CD4-positive, alpha-beta memory T cell (primary cell): Measurements from ENCODE around the gene PTGFRN. TPM values are rescaled to one million over a fixed set of nuclear protein-coding genes. Genes with fewer than 3 reads are reported as not detected.

Source experiments
- CTCF ChIA-PET: fragments of 350-600 bp; sonication (Branson Sonifier 250); formaldehyde crosslinking; loops from one replicate; lab custom pipeline; 2021; ENCODE audit warnings: inconsistent platforms; ENCODE audit not compliant: partially characterized antibody; lab: Charles Lee
- POLR2A ChIA-PET: fragments of 350-600 bp; sonication (Branson Sonifier 250); formaldehyde crosslinking; loops from one replicate; lab custom pipeline; 2021; ENCODE audit not compliant: partially characterized antibody; lab: Charles Lee
- DNase-seq, 5 donors: peaks; one replicate each; pipeline versions ENCODE4 v3.0.0 to v3.0.0-alpha.2; 2020 to 2022; ENCODE audit warnings: mixed read lengths in 1 of 5
- H3K27ac ChIP-seq: one replicate; pipeline ENCODE4 v1.7.0; 2013; ENCODE audit warnings: low read depth, low read length
- H3K27me3 ChIP-seq: 2 replicates; pipeline ENCODE4 v1.7.0; 2013; ENCODE audit warnings: mild to moderate bottlenecking, low read length, moderate library complexity; ENCODE audit not compliant: insufficient read depth
- H3K36me3 ChIP-seq: 2 replicates; pipeline ENCODE4 v1.7.0; 2013; ENCODE audit warnings: mild to moderate bottlenecking, low read length, moderate library complexity; ENCODE audit not compliant: insufficient read depth
- H3K4me1 ChIP-seq: 2 replicates; pipeline ENCODE4 v1.7.0; 2013; ENCODE audit warnings: mild to moderate bottlenecking, low read length, moderate library complexity; ENCODE audit not compliant: insufficient read depth
- H3K4me3 ChIP-seq, 2 donors: one replicate each; pipeline ENCODE4 v1.7.0; 2013; ENCODE audit warnings: low read length in 2 of 2, mild to moderate bottlenecking in 1 of 2
- H3K9me3 ChIP-seq, 2 donors: one replicate each; pipeline ENCODE4 v1.7.0; 2013; ENCODE audit warnings: low read length in 2 of 2, control low read depth in 1 of 2; ENCODE audit not compliant: control insufficient read depth in 1 of 2
- H3K27ac Mint-ChIP-seq, 7 donors: one replicate each; pipeline ENCODE4 v1.8.0; 2020 to 2021; ENCODE audit warnings: mixed read lengths in 7 of 7, mild to moderate bottlenecking in 6 of 7, inconsistent platforms in 3 of 7, moderate library complexity in 3 of 7
- H3K27me3 Mint-ChIP-seq, 2 donors: one replicate each; pipeline ENCODE4 v1.8.0; 2020 to 2021; ENCODE audit warnings: mixed read lengths in 2 of 2
- H3K36me3 Mint-ChIP-seq, 2 donors: one replicate each; pipeline ENCODE4 v1.8.0; 2020 to 2021; ENCODE audit warnings: mixed read lengths in 2 of 2, inconsistent platforms in 1 of 2, mild to moderate bottlenecking in 1 of 2
- H3K4me1 Mint-ChIP-seq, 4 donors: one replicate each; pipeline ENCODE4 v1.8.0; 2020 to 2021; ENCODE audit warnings: mixed read lengths in 4 of 4, mild to moderate bottlenecking in 1 of 4
- H3K4me3 Mint-ChIP-seq, 8 donors: one replicate each; pipeline ENCODE4 v1.8.0; 2020 to 2021; ENCODE audit warnings: mixed read lengths in 8 of 8, mild to moderate bottlenecking in 7 of 8, moderate library complexity in 6 of 8, inconsistent platforms in 3 of 8
- H3K9me3 Mint-ChIP-seq, 8 donors: one replicate each; pipeline ENCODE4 v1.8.0; 2020 to 2021; ENCODE audit warnings: mixed read lengths in 8 of 8, mild to moderate bottlenecking in 5 of 8, inconsistent platforms in 3 of 8, moderate library complexity in 1 of 8
- intact Hi-C: fragments of 100-400 bp; cut with micrococcal nuclease; formaldehyde crosslinking; loops from one replicate; pipeline ENCODE4 v1.15.1; 2023
- polyA plus RNA-seq, 2 donors: library from polyadenylated mRNA; unstranded; fragments of 300-500 nt; fragmentation: Illumina TruSeq; gene quantifications; one replicate each; pipeline ENCODE4 v1.2.3, GENCODE V29; 2021
- total RNA-seq, 2 experiments: library from RNA; stranded (reverse); gene quantifications; one replicate each; pipeline ENCODE4 v1.2.3, GENCODE V29; 2021

The PTGFRN gene
- total and polyA plus RNA-seq, 4 experiments from 2014 or later: 0.39 to 0.55 (median 0.44) TPM; not detected in 1

- CTCF ChIA-PET: interaction anchor here (1.2 to 2.1 kb wide), 4 partner anchors 10 to 61 kb away, joined by 3 to 6 read pairs (median 4); no protein-coding TSS in a partner anchor
- intact Hi-C loops: loop anchor here (10.0 kb wide), 1 partner anchor 90 kb away; the partner anchor contains the start of gene CD101
- H3K4me3 Mint-ChIP-seq: peak overlapping the region in 3 of 8 donors; percentile 36 to 59 (median 38)
These were observed 5.0 kb downstream of the PTGFRN start for GRCh38 chr1:116914667-116915066.

GRCh38 chr1:116915086-116915661, 5.5 kb downstream of the PTGFRN start:
- H3K4me1 Mint-ChIP-seq: peaks cover 5 to 12% (median 10%) of the 10 kb centered on the region in 4 donors
- no peaks in the 10 kb centered on the region for H3K36me3 Mint-ChIP-seq
- peak overlapping the region in 6 of 8 donors; percentile 13 to 59 (median 37) for H3K4me3 Mint-ChIP-seq
- no peaks in the 10 kb centered on the region for H3K9me3 Mint-ChIP-seq
- Histone ChIP-seq H3K4me1 (peaks cover 19% of the 10 kb centered on the region), H3K9me3 (no peaks in the 10 kb centered on the region), H3K4me3 (no peak overlapping the region), H3K27ac (no peak overlapping the region), H3K27me3 (no peaks in the 10 kb centered on the region), H3K36me3 (no peaks in the 10 kb centered on the region)
- no peaks in the 10 kb centered on the region for H3K27me3 Mint-ChIP-seq
- H3K27ac Mint-ChIP-seq: peak overlapping the region in 1 of 7 donors; percentile 14
- intact Hi-C loops: loop anchor here (10.0 kb wide), 1 partner anchor 90 kb away; the partner anchor contains the start of gene CD101
- no peak for DNase-seq
- CTCF ChIA-PET: interaction anchor here (1.2 to 2.1 kb wide), 4 partner anchors 9 to 61 kb away, joined by 3 to 6 read pairs (median 4); no protein-coding TSS in a partner anchor
- POLR2A ChIA-PET: interaction anchor here (2.2 kb wide), 1 partner anchor 38 kb away, joined by 8 read pairs; no protein-coding TSS in a partner anchor

More at GRCh38 chr1:116914667-116915066, 5.0 kb downstream of the PTGFRN start:
- peak overlapping the region in 1 of 7 donors; percentile 14 for H3K27ac Mint-ChIP-seq
- Histone ChIP-seq H3K27me3 (no peaks in the 10 kb centered on the region), H3K4me1 (peaks cover 19% of the 10 kb centered on the region), H3K27ac (no peak overlapping the region), H3K9me3 (no peaks in the 10 kb centered on the region), H3K4me3 (no peak overlapping the region), H3K36me3 (no peaks in the 10 kb centered on the region)
- H3K4me1 Mint-ChIP-seq: peaks cover 5 to 12% (median 10%) of the 10 kb centered on the region in 4 donors
- DNase-seq: no peak
- H3K9me3 Mint-ChIP-seq: no peaks in the 10 kb centered on the region
- POLR2A ChIA-PET: interaction anchor here (2.2 kb wide), 1 partner anchor 37 kb away, joined by 8 read pairs; no protein-coding TSS in a partner anchor
- no peaks in the 10 kb centered on the region for H3K36me3 Mint-ChIP-seq
- no peaks in the 10 kb centered on the region for H3K27me3 Mint-ChIP-seq

GRCh38 chr1:116916002-116916401, 6.3 kb downstream of the PTGFRN start:
- H3K27ac ChIP-seq: no peak overlapping the region
- H3K36me3 ChIP-seq: no peaks in the 10 kb centered on the region
- intact Hi-C loops: loop anchor here (10.0 kb wide), 1 partner anchor 89 kb away; the partner anchor contains the start of gene CD101
- Mint-ChIP-seq H3K9me3 (peaks cover 0 to under 1% (median 0%) of the 10 kb centered on the region in 8 donors), H3K4me3 (no peak overlapping the region), H3K36me3 (no peaks in the 10 kb centered on the region), H3K4me1 (peaks cover 5 to 12% (median 10%) of the 10 kb centered on the region in 4 donors), H3K27me3 (no peaks in the 10 kb centered on the region), H3K27ac (peak overlapping the region in 1 of 7 donors; percentile 49)
- CTCF ChIA-PET: interaction anchor here (1.3 kb wide), 1 partner anchor 98 kb away, joined by 3 read pairs; no protein-coding TSS in a partner anchor
- no peak for DNase-seq
- peaks cover 15% of the 10 kb centered on the region for H3K4me1 ChIP-seq
- H3K4me3 ChIP-seq: no peak overlapping the region
- no peaks in the 10 kb centered on the region for H3K27me3 ChIP-seq
- no peaks in the 10 kb centered on the region for H3K9me3 ChIP-seq
- POLR2A ChIA-PET: interaction anchor here (2.2 kb wide), 1 partner anchor 39 kb away, joined by 8 read pairs; no protein-coding TSS in a partner anchor

- POLR2A ChIA-PET: interaction anchor here (2.2 kb wide), 1 partner anchor 39 kb away, joined by 8 read pairs; no protein-coding TSS in a partner anchor
- H3K4me1 Mint-ChIP-seq: peaks cover 5 to 12% (median 10%) of the 10 kb centered on the region in 4 donors
- intact Hi-C loops: loop anchor here (10.0 kb wide), 1 partner anchor 88 kb away; the partner anchor contains the start of gene CD101
- no peaks in the 10 kb centered on the region for H3K36me3 ChIP-seq
- no peak overlapping the region for H3K4me3 Mint-ChIP-seq
- H3K27ac ChIP-seq: no peak overlapping the region
- H3K4me3 ChIP-seq: no peak overlapping the region
- no peaks in the 10 kb centered on the region for H3K36me3 Mint-ChIP-seq
- CTCF ChIA-PET: interaction anchor here (1.3 kb wide), 1 partner anchor 98 kb away, joined by 3 read pairs; no protein-coding TSS in a partner anchor
- peaks cover 0 to 2% of the 10 kb centered on the region in 2 donors for H3K27me3 Mint-ChIP-seq
- H3K27ac Mint-ChIP-seq: no peak overlapping the region
- no peak for DNase-seq
- H3K27me3 ChIP-seq: no peaks in the 10 kb centered on the region
- H3K4me1 ChIP-seq: peaks cover 8% of the 10 kb centered on the region
- peaks cover 0 to 2% (median 0%) of the 10 kb centered on the region in 8 donors for H3K9me3 Mint-ChIP-seq
- no peaks in the 10 kb centered on the region for H3K9me3 ChIP-seq
These were observed 7.1 kb downstream of the PTGFRN start for GRCh38 chr1:116916533-116917445.

- Mint-ChIP-seq H3K9me3 (peaks cover 0 to 2% (median 0%) of the 10 kb centered on the region in 8 donors), H3K27ac (no peak overlapping the region), H3K4me1 (peaks cover 5 to 12% (median 10%) of the 10 kb centered on the region in 4 donors), H3K4me3 (no peak overlapping the region), H3K36me3 (no peaks in the 10 kb centered on the region), H3K27me3 (peaks cover 0 to 3% of the 10 kb centered on the region in 2 donors)
- Histone ChIP-seq H3K9me3 (no peaks in the 10 kb centered on the region), H3K27ac (no peak overlapping the region), H3K4me3 (no peak overlapping the region), H3K36me3 (no peaks in the 10 kb centered on the region), H3K4me1 (peaks cover 8% of the 10 kb centered on the region), H3K27me3 (no peaks in the 10 kb centered on the region)
- intact Hi-C loops: loop anchor here (10.0 kb wide), 1 partner anchor 86 kb away; the partner anchor contains the start of gene CD101
- CTCF ChIA-PET: no interaction called here
- no peak for DNase-seq
- POLR2A ChIA-PET: no interaction called here
These were observed 9.1 kb downstream of the PTGFRN start for GRCh38 chr1:116918714-116919357.

GRCh38 chr1:116919802-116920201, 10.1 kb downstream of the PTGFRN start:
- Mint-ChIP-seq H3K27me3 (peaks cover 0 to 3% of the 10 kb centered on the region in 2 donors), H3K9me3 (peaks cover 0 to 2% (median 0%) of the 10 kb centered on the region in 8 donors), H3K27ac (no peak overlapping the region), H3K4me1 (peaks cover 5 to 10% (median 8%) of the 10 kb centered on the region in 4 donors), H3K36me3 (no peaks in the 10 kb centered on the region), H3K4me3 (no peak overlapping the region)
- ChIA-PET CTCF (no interaction called here), POLR2A (no interaction called here)
- intact Hi-C loops: loop anchor here (10.0 kb wide), 1 partner anchor 85 kb away; the partner anchor contains the start of gene CD101
- Histone ChIP-seq H3K9me3 (no peaks in the 10 kb centered on the region), H3K4me3 (no peak overlapping the region), H3K27ac (no peak overlapping the region), H3K27me3 (no peaks in the 10 kb centered on the region), H3K36me3 (no peaks in the 10 kb centered on the region), H3K4me1 (peaks cover 6% of the 10 kb centered on the region)
- DNase-seq: no peak
